GM21576 (cell line): Measurements from ENCODE around the gene TRIM65.

ENCODE experiments used
- ATAC-seq: cut with Tn5 transposase; IDR thresholded peaks from one replicate; pipeline ENCODE4 v1.9.1; 2021; ENCODE audit warnings: mild to moderate bottlenecking, moderate library complexity; ENCODE audit not compliant: unreplicated experiment

Gene TRIM65

DNA sequence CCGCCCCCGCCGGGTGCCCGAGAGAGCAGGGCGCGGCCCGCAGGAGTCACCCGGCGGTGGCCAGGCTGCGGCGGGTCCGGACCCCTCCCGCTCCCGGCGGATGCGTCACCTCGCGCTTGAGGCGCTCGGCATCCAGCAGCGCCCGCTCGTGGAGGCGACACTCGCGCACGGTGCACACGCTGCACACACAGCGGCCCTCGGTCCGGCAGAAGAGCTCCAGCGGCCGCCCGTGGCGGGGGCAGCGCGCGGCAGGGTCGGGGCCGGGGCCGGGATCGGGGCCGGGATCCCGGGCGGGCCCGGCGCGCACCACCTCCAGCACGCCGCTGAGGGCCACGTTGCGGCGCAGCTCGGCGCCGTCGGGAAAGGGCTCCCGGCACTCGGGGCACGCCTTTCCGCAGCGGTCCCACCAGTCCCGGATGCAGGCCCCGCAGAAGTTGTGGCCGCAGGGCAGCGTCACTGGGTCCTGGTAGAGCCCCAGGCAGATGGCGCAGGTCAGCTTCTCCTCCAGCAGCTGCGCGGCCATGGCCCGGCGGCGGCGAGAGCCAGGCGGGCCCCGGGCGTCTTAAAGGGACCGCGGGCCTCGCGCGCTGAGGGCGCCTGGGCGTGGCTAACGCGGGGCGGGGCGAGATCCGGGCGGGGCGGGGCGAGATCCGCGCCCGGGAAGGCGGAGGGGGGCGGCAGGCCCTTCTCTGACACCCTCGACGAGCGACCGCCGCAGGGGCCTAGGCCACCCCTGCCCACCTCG lies at the start of gene TRIM65:
TSS of gene TRIM65 (minus strand) at position 537 of the 745 bp plus-strand sequence. CDS start at position 523, 14 bp downstream.
- ATAC-seq, result peak; percentile 44

- ATAC-seq, result no peak
These were observed 48.5 kb upstream of the TRIM65 start for GRCh38 chr17:75945211-75945610.

DNA sequence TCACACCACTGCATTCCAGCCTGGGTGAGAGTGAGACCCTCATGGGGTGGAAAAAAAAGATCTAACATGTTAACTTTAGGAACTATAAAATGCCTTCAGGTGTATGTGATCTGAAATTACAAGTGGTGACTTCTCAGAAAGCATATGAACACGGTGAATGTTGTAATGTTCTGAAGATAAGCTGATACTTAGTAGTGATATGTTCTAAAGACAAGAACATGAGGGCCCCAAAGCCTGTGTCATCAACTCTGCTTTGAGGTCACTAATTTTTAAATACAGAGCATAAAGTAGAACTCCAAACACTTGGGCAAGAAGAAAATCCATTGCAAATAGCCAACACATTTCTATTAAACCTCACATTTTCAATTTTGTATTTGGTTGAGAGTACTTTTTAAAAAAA lies 46.7 kb upstream of the TRIM65 start:
- ATAC-seq, result no peak

GRCh38 chr17:75942473-75942872 lies 45.7 kb upstream of the TRIM65 start:
- no peak for ATAC-seq

DNA sequence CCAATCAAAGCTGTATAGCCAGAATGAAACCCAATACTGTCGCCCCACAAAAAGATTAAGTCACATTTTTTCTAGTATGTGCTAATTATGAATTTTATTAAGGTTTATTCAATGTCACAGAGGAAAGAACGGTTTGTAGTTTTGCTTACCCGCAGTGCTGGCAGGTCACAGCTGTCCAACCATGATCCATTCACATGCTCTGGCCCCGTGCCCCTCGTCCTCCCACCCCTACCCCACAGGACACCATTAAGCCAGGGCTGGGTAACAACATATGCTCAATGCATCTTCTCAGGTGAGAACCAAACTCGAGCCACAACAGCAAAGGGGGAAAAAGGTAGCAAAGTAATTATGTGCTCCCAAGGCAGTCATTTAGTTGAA lies 44.7 kb upstream of the TRIM65 start:
- no peak for ATAC-seq

- ATAC-seq, result peak; percentile 90
These were observed 44.1 kb upstream of the TRIM65 start, which contains the start of gene FBF1 for GRCh38 chr17:75940727-75941441. FBF1 (minus strand) TSS chr17:75941042; CDS start chr17:75938149, 2,893 bp downstream.

DNA sequence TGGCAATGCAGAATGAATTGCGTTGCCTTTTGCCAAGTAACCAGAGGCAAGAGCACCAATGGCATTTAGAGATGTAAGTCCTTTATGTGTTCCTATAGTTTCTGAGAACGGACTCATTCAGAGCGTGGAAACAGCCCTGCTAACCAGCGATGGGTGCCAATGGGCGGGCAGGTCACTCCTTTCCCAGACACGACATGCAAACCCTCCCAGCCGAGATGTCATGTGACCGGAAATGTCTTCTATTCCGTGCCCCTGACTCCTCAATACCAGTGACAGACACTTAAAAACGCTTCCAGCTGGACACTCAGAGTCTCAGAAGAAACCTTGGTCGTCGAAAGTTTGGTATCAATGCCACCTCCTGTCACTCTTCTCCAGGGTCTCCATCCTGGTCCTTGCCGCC lies 40.9 kb upstream of the TRIM65 start:
- ATAC-seq, result no peak

GRCh38 chr17:75933808-75934207 lies 37.1 kb upstream of the TRIM65 start:
- no peak for ATAC-seq

- ATAC-seq, result no peak
These were observed 36.1 kb upstream of the TRIM65 start for GRCh38 chr17:75932852-75933251.

- ATAC-seq, result no peak
These were observed 34.3 kb upstream of the TRIM65 start for GRCh38 chr17:75931062-75931461.

- ATAC-seq, result no peak
These were observed 30.7 kb upstream of the TRIM65 start for GRCh38 chr17:75927286-75927922.

DNA sequence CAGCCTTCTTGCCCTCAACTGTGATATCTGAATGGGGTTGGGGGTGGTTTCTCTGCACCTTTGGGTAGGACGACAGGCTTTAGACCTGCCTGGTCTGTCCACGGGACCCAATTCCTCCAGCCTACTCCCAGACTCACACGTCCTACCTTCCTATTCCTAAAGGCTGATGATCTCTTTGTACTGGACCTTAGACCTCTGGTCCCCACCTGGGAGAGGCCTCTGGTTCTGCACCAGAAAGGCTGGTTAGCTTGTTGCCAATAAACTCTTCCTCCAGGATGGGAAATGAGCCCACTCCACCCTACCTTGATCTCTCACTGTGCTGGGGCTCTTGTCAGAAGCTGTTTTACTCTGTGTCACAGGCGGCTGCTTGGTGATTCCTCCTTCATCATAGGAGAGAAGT lies 29.7 kb upstream of the TRIM65 start:
- no peak for ATAC-seq

GRCh38 chr17:75925912-75926311 lies 29.2 kb upstream of the TRIM65 start:
- no peak for ATAC-seq

DNA sequence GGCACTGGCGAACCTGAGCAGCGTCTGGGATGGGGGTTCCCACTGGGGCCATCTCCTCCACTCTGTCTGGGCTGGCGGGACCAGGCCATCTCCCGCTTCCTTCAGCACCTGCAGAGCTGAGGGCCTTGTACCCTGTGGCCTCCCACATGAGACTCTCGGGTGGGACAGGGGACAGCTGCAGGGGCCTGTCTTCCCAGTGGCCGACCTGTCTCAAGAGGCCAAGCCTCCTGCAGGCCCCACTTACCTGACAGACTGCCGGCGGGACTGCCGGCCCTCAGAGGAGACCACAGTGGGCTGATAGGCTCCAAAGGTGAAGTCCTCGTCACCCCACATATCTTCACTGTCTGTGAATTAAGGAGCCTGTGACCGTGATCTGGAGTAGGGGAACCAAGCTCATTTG lies 28.4 kb upstream of the TRIM65 start:
- ATAC-seq, result no peak

DNA sequence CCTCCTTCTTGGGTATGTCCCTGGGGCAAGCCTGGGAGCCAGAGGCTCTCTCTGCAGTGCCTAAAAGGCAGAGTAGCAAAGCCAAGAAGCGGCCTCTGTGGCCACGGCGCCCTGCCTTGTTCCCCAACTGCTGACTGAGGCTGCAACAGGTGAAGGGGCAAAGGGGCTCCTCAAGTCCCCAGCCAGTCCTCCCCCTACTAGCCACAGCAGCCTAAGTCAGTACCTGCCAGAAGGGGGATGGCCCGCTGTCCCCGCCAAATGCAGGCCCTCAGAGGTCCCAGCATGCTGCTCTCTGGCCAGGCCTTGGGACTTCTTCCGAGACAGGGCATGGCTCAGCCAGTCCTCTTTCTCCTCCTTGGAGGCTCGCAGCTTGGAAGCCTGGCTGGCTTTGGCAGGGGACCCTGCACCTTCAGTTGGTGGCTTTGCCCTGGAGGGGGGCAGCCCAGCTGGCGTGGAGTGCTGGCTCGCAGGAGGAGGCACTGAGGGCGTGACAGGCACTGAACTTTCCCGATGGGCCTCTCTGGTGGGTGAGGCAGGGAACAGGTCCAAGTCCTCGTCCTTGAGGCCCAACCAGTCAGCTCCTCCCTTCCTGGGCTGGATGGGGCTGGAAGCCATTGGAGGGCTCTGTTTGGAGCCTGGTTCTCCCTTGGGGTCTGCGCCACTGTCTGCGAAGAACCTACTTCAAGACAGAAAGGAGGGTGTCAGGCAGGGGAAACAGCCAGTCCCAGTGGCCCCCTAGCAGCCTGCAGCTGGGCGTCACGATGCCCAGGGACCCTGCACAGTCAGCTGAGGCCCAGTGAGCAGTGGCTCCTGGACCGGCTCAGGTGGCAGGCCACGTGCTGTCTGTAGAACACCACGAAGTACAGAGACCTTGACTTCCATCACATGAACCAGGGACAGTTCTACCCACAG lies 26.5 kb upstream of the TRIM65 start:
- no peak for ATAC-seq

- no peak for ATAC-seq
These were observed 25.6 kb upstream of the TRIM65 start for GRCh38 chr17:75922173-75922961.

GRCh38 chr17:75921596-75921995 lies 24.8 kb upstream of the TRIM65 start:
- ATAC-seq, result no peak

- ATAC-seq, result no peak
These were observed 23.4 kb upstream of the TRIM65 start for GRCh38 chr17:75920045-75920560.

DNA sequence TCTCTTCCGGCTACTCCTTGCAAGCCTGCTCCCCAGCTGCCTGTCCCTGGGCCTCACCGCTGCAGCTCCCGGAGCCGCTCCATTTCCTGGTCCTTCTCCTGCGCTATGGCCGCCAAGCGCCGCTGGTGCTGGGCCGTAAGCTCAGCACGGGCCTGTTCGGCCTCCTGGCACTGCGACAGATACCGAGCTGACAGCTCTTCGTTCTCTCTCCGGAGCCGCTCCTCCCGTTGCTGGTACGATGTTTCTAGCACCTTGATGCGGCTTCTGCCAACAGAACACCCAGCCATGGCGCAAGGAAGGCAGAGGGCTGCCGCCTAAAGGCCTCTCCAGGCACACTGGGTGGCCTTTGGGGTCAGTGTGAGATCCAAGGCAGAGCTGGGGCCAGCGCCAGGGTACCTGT lies 22.9 kb upstream of the TRIM65 start:
- no peak for ATAC-seq

DNA sequence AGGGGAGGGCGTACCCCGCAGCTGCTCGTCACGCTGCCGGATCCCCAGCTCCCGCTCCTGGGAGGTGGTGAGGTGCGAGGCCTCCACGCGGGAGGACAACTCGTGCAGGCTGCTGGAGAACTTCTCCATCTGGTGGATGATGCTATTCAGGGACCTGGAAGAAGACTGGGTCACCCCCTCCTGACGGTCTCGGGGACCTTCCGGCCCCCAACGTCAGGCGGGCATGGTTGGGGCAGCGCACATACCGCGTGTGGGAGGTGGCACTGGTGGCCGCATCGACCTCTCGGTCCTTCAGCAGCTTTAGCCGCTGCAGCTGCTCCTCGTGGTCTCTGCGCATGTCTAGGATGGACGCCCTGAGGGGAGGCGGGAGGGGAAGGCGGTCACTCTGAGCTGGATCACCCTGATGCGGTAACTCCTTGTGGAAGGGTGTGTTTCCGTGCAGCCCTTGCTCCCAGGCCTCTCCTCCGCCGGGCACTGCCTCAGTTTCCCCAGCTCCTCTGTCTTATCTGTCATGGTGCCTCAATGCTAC lies 21.2 kb upstream of the TRIM65 start:
- no peak for ATAC-seq
